GM23338 (cell line): ENCODE data around the gene RNF207. TPM values are rescaled to one million over a fixed set of nuclear protein-coding genes. Genes with fewer than 3 reads are reported as not detected.

Source experiments
- ATAC-seq: fragments of 200-7000 bp; cut with Tn5 transposase; 3 replicates; pipeline ENCODE4 v1.9.1; 2020
- DNase-seq: peaks from one replicate; pipeline ENCODE4 v3.0.0-alpha.2; 2015; ENCODE audit warnings: low spot score
- H2AFZ ChIP-seq: fragments of 200-600 bp; sonication (generic); 2 replicates; pipeline ENCODE4 v1.8.0; 2016; ENCODE audit warnings: antibody characterized with exemption, mild to moderate bottlenecking, moderate library complexity
- H3F3A ChIP-seq: fragments of 200-600 bp; sonication (generic); replicated peaks from 2 replicates; pipeline ENCODE4 v1.8.0; 2017; ENCODE audit warnings: antibody characterized with exemption, mixed run types, low read depth
- H3K27ac ChIP-seq: fragments of 200-600 bp; sonication (generic); 2 replicates; pipeline ENCODE4 v1.6.1; 2016; ENCODE audit warnings: low read depth
- H3K27me3 ChIP-seq: fragments of 200-600 bp; sonication (generic); 2 replicates; pipeline ENCODE4 v1.8.0; 2016; ENCODE audit warnings: mild to moderate bottlenecking, mixed run types, moderate library complexity; ENCODE audit not compliant: insufficient read depth
- H3K36me3 ChIP-seq: fragments of 200-600 bp; sonication (generic); 2 replicates; pipeline ENCODE4 v1.8.0; 2016; ENCODE audit warnings: mild to moderate bottlenecking; ENCODE audit not compliant: insufficient read depth
- H3K4me1 ChIP-seq: fragments of 200-600 bp; sonication (generic); 2 replicates; pipeline ENCODE4 v1.8.0; 2016; ENCODE audit warnings: mild to moderate bottlenecking, moderate library complexity; ENCODE audit not compliant: insufficient read depth
- H3K4me2 ChIP-seq: fragments of 200-600 bp; sonication (generic); 2 replicates; pipeline ENCODE4 v1.7.1; 2017; ENCODE audit warnings: mixed run types
- H3K4me3 ChIP-seq: fragments of 200-600 bp; sonication (generic); 2 replicates; pipeline ENCODE4 v1.6.1; 2016; ENCODE audit warnings: mixed run types
- H3K79me2 ChIP-seq: fragments of 200-600 bp; sonication (generic); replicated peaks from 2 replicates; pipeline ENCODE4 v1.8.0; 2017; ENCODE audit warnings: mild to moderate bottlenecking; ENCODE audit not compliant: insufficient read depth
- H3K9me2 ChIP-seq: fragments of 200-600 bp; sonication (generic); 2 replicates; pipeline ENCODE4 v1.8.0; 2017; ENCODE audit not compliant: insufficient read depth
- H4K20me1 ChIP-seq: fragments of 200-600 bp; sonication (generic); replicated peaks from 2 replicates; pipeline ENCODE4 v1.8.0; 2017; ENCODE audit warnings: mild to moderate bottlenecking; ENCODE audit not compliant: insufficient read depth
- H3K27ac Mint-ChIP-seq: 2 replicates; pipeline ENCODE4 v1.8.0; 2020; ENCODE audit warnings: inconsistent platforms, mild to moderate bottlenecking, moderate library complexity, mixed read lengths
- H3K27me3 Mint-ChIP-seq: 3 replicates; pipeline ENCODE4 v1.8.0; 2022; ENCODE audit warnings: low read depth, mild to moderate bottlenecking, moderate library complexity, mixed read lengths, inconsistent platforms; ENCODE audit not compliant: insufficient read depth, poor library complexity
- H3K36me3 Mint-ChIP-seq: 3 replicates; pipeline ENCODE4 v1.8.0; 2021; ENCODE audit warnings: low read depth, mild to moderate bottlenecking, inconsistent platforms, moderate library complexity, mixed read lengths
- H3K4me1 Mint-ChIP-seq: 3 replicates; pipeline ENCODE4 v1.8.0; 2020; ENCODE audit warnings: mild to moderate bottlenecking, inconsistent platforms, mixed read lengths
- H3K4me3 Mint-ChIP-seq: 3 replicates; pipeline ENCODE4 v1.8.0; 2021; ENCODE audit warnings: moderate library complexity, mild to moderate bottlenecking, inconsistent platforms, mixed read lengths
- H3K9me3 Mint-ChIP-seq: 3 replicates; pipeline ENCODE4 v1.8.0; 2020; ENCODE audit warnings: moderate library complexity, mild to moderate bottlenecking, inconsistent platforms, mixed read lengths
- CREB1 ChIP-seq: fragments of 250-450 bp; sonication (Bioruptor Pico); IDR thresholded peaks from 2 replicates; pipeline ENCODE4 v1.5.0; 2020; ENCODE audit warnings: low read depth, mild to moderate bottlenecking, moderate library complexity
- JUNB ChIP-seq: IDR thresholded peaks from one replicate; pipeline ENCODE4 v1.6.1; 2016; ENCODE audit warnings: antibody characterized with exemption; ENCODE audit not compliant: unreplicated experiment
- POLR2AphosphoS5 ChIP-seq: IDR thresholded peaks from 2 replicates; pipeline ENCODE4 v1.6.1; 2016; ENCODE audit warnings: antibody characterized with exemption, low read depth
- STAT1 ChIP-seq: IDR thresholded peaks from one replicate; pipeline ENCODE4 v1.6.1; 2016; ENCODE audit warnings: antibody characterized with exemption; ENCODE audit not compliant: unreplicated experiment
- ZNF114 ChIP-seq: fragments of 250-450 bp; sonication (Bioruptor Pico); IDR thresholded peaks from 2 replicates; pipeline ENCODE4 v1.5.0; 2020; ENCODE audit warnings: mild to moderate bottlenecking, moderate library complexity
- ZNF331 ChIP-seq: fragments of 250-450 bp; sonication (Bioruptor Pico); IDR thresholded peaks from 2 replicates; pipeline ENCODE4 v1.5.0; 2020; ENCODE audit warnings: low read depth, mild to moderate bottlenecking, moderate library complexity
- polyA plus RNA-seq: library from polyadenylated mRNA; unstranded; fragments of >200 nt; fragmentation: Nextera tagmentation; extraction: Ambion mirVana; gene quantifications from 2 replicates; pipeline ENCODE4 v1.2.1, GENCODE V29; 2016
- total RNA-seq: library from RNA; depleted of rRNA; stranded (reverse); fragments of >200 nt; shearing (Covaris generic); gene quantifications from 2 replicates; pipeline ENCODE4 v1.2.3, GENCODE V29; 2014
- TF ChIP-seq, protein P1 (sequence below): IDR thresholded peaks from one replicate; pipeline ENCODE4 v1.6.1; 2018; ENCODE audit warnings: antibody characterized with exemption; ENCODE audit not compliant: unreplicated experiment
- TF ChIP-seq, protein P2 (sequence below): fragments of 250-450 bp; sonication (Bioruptor Pico); IDR thresholded peaks from 2 replicates; pipeline ENCODE4 v1.5.0; 2020; ENCODE audit warnings: mild to moderate bottlenecking, moderate library complexity

The RNF207 gene
- total and polyA plus RNA-seq, 2 experiments from 2014 or later = 1.7 to 2.9 TPM

DNA sequence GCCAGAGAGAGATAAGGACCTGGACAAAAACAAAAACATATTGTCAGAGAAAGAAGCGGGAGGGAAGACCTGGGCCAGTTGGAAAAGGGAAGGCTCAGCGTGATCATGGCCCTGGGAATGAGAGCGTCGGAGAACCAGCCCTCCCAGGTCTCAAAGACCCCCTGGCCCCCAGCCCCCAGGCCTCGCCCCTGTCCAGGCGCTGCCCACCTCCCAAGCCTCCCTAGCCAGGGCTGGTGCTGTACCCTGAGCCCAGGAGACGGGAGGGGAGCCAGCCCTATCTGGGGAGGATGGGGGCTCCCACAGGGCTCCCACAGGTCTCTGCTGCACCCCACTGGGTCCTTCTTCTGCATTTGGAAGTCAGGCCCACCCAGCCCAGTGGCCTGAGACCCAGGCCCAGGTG is 40.9 kb upstream of the RNF207 start:
- DNase-seq (no peak), ATAC-seq (no peak)
- Histone ChIP-seq H3K36me3 (no peaks in the 10 kb centered on the region), H3K4me1 (peaks cover 3% of the 10 kb centered on the region; the same call in 1 of the 2 replicates), H3K79me2 (no peaks in the 10 kb centered on the region), H3K9me2 (no peaks in the 10 kb centered on the region), H4K20me1 (no peaks in the 10 kb centered on the region), H3K4me2 (no peak overlapping the region), H2AFZ (no peak overlapping the region), H3F3A (peaks cover 6% of the 10 kb centered on the region; the same call in 1 of the 2 replicates), H3K27me3 (no peaks in the 10 kb centered on the region), H3K4me3 (no peak overlapping the region), H3K27ac (no peak overlapping the region)
- H3K9me3 Mint-ChIP-seq = no peaks in the 10 kb centered on the region
- H3K4me3 Mint-ChIP-seq = no peak overlapping the region
- TF ChIP-seq STAT1 (no peak), JUNB (no peak), ZNF114 (CRISPR knock-in tag) (no peak), POLR2AphosphoS5 (no peak), ZNF331 (CRISPR knock-in tag) (no peak), CREB1 (CRISPR knock-in tag) (no peak)
- TF ChIP-seq, protein P1, sequence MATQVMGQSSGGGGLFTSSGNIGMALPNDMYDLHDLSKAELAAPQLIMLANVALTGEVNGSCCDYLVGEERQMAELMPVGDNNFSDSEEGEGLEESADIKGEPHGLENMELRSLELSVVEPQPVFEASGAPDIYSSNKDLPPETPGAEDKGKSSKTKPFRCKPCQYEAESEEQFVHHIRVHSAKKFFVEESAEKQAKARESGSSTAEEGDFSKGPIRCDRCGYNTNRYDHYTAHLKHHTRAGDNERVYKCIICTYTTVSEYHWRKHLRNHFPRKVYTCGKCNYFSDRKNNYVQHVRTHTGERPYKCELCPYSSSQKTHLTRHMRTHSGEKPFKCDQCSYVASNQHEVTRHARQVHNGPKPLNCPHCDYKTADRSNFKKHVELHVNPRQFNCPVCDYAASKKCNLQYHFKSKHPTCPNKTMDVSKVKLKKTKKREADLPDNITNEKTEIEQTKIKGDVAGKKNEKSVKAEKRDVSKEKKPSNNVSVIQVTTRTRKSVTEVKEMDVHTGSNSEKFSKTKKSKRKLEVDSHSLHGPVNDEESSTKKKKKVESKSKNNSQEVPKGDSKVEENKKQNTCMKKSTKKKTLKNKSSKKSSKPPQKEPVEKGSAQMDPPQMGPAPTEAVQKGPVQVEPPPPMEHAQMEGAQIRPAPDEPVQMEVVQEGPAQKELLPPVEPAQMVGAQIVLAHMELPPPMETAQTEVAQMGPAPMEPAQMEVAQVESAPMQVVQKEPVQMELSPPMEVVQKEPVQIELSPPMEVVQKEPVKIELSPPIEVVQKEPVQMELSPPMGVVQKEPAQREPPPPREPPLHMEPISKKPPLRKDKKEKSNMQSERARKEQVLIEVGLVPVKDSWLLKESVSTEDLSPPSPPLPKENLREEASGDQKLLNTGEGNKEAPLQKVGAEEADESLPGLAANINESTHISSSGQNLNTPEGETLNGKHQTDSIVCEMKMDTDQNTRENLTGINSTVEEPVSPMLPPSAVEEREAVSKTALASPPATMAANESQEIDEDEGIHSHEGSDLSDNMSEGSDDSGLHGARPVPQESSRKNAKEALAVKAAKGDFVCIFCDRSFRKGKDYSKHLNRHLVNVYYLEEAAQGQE = no peak
- TF ChIP-seq, protein P2, sequence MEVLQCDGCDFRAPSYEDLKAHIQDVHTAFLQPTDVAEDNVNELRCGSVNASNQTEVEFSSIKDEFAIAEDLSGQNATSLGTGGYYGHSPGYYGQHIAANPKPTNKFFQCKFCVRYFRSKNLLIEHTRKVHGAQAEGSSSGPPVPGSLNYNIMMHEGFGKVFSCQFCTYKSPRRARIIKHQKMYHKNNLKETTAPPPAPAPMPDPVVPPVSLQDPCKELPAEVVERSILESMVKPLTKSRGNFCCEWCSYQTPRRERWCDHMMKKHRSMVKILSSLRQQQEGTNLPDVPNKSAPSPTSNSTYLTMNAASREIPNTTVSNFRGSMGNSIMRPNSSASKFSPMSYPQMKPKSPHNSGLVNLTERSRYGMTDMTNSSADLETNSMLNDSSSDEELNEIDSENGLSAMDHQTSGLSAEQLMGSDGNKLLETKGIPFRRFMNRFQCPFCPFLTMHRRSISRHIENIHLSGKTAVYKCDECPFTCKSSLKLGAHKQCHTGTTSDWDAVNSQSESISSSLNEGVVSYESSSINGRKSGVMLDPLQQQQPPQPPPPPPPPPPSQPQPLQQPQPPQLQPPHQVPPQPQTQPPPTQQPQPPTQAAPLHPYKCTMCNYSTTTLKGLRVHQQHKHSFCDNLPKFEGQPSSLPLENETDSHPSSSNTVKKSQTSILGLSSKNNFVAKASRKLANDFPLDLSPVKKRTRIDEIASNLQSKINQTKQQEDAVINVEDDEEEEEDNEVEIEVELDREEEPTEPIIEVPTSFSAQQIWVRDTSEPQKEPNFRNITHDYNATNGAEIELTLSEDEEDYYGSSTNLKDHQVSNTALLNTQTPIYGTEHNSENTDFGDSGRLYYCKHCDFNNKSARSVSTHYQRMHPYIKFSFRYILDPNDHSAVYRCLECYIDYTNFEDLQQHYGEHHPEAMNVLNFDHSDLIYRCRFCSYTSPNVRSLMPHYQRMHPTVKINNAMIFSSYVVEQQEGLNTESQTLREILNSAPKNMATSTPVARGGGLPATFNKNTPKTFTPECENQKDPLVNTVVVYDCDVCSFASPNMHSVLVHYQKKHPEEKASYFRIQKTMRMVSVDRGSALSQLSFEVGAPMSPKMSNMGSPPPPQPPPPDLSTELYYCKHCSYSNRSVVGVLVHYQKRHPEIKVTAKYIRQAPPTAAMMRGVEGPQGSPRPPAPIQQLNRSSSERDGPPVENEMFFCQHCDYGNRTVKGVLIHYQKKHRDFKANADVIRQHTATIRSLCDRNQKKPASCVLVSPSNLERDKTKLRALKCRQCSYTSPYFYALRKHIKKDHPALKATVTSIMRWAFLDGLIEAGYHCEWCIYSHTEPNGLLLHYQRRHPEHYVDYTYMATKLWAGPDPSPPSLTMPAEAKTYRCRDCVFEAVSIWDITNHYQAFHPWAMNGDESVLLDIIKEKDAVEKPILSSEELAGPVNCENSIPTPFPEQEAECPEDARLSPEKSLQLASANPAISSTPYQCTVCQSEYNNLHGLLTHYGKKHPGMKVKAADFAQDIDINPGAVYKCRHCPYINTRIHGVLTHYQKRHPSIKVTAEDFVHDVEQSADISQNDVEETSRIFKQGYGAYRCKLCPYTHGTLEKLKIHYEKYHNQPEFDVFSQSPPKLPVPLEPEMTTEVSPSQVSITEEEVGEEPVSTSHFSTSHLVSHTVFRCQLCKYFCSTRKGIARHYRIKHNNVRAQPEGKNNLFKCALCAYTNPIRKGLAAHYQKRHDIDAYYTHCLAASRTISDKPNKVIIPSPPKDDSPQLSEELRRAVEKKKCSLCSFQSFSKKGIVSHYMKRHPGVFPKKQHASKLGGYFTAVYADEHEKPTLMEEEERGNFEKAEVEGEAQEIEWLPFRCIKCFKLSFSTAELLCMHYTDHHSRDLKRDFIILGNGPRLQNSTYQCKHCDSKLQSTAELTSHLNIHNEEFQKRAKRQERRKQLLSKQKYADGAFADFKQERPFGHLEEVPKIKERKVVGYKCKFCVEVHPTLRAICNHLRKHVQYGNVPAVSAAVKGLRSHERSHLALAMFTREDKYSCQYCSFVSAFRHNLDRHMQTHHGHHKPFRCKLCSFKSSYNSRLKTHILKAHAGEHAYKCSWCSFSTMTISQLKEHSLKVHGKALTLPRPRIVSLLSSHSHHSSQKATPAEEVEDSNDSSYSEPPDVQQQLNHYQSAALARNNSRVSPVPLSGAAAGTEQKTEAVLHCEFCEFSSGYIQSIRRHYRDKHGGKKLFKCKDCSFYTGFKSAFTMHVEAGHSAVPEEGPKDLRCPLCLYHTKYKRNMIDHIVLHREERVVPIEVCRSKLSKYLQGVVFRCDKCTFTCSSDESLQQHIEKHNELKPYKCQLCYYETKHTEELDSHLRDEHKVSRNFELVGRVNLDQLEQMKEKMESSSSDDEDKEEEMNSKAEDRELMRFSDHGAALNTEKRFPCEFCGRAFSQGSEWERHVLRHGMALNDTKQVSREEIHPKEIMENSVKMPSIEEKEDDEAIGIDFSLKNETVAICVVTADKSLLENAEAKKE (CRISPR knock-in tag) = no peak
- H3K27me3 Mint-ChIP-seq = peaks cover 17% of the 10 kb centered on the region
- H3K27ac Mint-ChIP-seq = no peak overlapping the region
- peaks cover 16% of the 10 kb centered on the region for H3K4me1 Mint-ChIP-seq
- no peaks in the 10 kb centered on the region for H3K36me3 Mint-ChIP-seq
